HepG2 (cell line): ENCODE results near the gene AGER. TPM values are rescaled to one million over a fixed set of nuclear protein-coding genes. Genes with fewer than 3 reads are reported as not detected.

Source experiments
- GATAD1 ChIP-seq: IDR thresholded peaks from 2 replicates; pipeline ENCODE4 v1.6.1; 2016; ENCODE audit warnings: missing genetic modification reagents, missing compliant biosample characterization
- MAFF ChIP-seq: IDR thresholded peaks from 2 replicates; pipeline ENCODE4 v1.6.1; 2011; ENCODE audit warnings: low read depth, low read length, improper control_type of control experiment
- NAIF1 ChIP-seq: sonication (generic); formaldehyde crosslinking; IDR thresholded peaks from 2 replicates; pipeline ENCODE4 v1.5.0; 2020; ENCODE audit warnings: mild to moderate bottlenecking, missing genetic modification reagents, borderline replicate concordance
- NFKB2 ChIP-seq: sonication (generic); formaldehyde crosslinking; IDR thresholded peaks from 2 replicates; pipeline ENCODE4 v1.4.0; 2020; ENCODE audit warnings: missing genetic modification reagents, borderline replicate concordance
- SCMH1 ChIP-seq: sonication (generic); formaldehyde crosslinking; IDR thresholded peaks from 2 replicates; pipeline ENCODE4 v1.9.0; 2021; ENCODE audit warnings: missing genetic modification reagents, mild to moderate bottlenecking, borderline replicate concordance
- SOX13 ChIP-seq, 3 experiments: fragments of 450-650 bp in 1 of 3; sonication (generic) in 1 of 3; formaldehyde crosslinking in 1 of 3; IDR thresholded peaks in 2 of 3; conservative IDR thresholded peaks in 1 of 3; 2 replicates each; pipeline versions ENCODE4 v1.5.0 to v1.6.1; 2016 to 2020; ENCODE audit warnings: antibody characterized with exemption in 1 of 3, mild to moderate bottlenecking in 1 of 3, missing compliant biosample characterization in 1 of 3, missing genetic modification reagents in 1 of 3, moderate library complexity in 1 of 3
- U2AF1 ChIP-seq: fragments of 200-400 bp; formaldehyde crosslinking; optimal IDR thresholded peaks from 2 replicates; pipeline ENCODE3; 2017; ENCODE audit warnings: mild to moderate bottlenecking, low read depth, low read length
- ZFP62 ChIP-seq: sonication (generic); formaldehyde crosslinking; IDR thresholded peaks from 2 replicates; pipeline ENCODE4 v1.4.0; 2020; ENCODE audit warnings: missing genetic modification reagents
- ZFX ChIP-seq: sonication (generic); formaldehyde crosslinking; IDR thresholded peaks from 2 replicates; pipeline ENCODE4 v1.4.0; 2020; ENCODE audit warnings: mild to moderate bottlenecking, low read depth, missing genetic modification reagents, moderate library complexity
- ZNF652 ChIP-seq: IDR thresholded peaks from 2 replicates; pipeline ENCODE4 v1.6.1; 2016; ENCODE audit warnings: low read depth, borderline replicate concordance
- polyA plus RNA-seq, 8 experiments: library from polyadenylated mRNA; depleted of rRNA in 3 of 8; stranded (reverse) in 7 of 8; unstranded in 1 of 8; fragments of >200 nt; fragmentation: Illumina TruSeq in 4 of 8; extraction: Trizol in 4 of 8; gene quantifications; 2 replicates each; pipeline versions ENCODE4 v1.2.1 to v1.2.3, GENCODE V29; 2011 to 2016; ENCODE audit warnings: low read depth in 4 of 8, missing spikeins in 1 of 8, mixed read lengths in 1 of 8; ENCODE audit not compliant: insufficient read depth in 1 of 8
- total RNA-seq, 5 experiments: library from RNA; depleted of rRNA; stranded (reverse); fragments of >200 nt; fragmentation: Illumina TruSeq; extraction: Trizol; gene quantifications; 2 replicates each; pipeline ENCODE4 v1.2.3, GENCODE V29; 2016; ENCODE audit warnings: low read depth in 1 of 5
- TF ChIP-seq, protein P1 (sequence below): sonication (generic); formaldehyde crosslinking; IDR thresholded peaks from 2 replicates; pipeline ENCODE4 v1.5.0; 2020; ENCODE audit warnings: missing genetic modification reagents
- TF ChIP-seq, protein P2 (sequence below): sonication (generic); formaldehyde crosslinking; IDR thresholded peaks from 2 replicates; pipeline ENCODE4 v1.5.0; 2020; ENCODE audit warnings: missing genetic modification reagents
- TF ChIP-seq, protein P3 (sequence below): sonication (generic); formaldehyde crosslinking; IDR thresholded peaks from 2 replicates; pipeline ENCODE4 v1.4.0; 2020; ENCODE audit warnings: missing genetic modification reagents
- TF ChIP-seq, protein P4 (sequence below): sonication (generic); formaldehyde crosslinking; IDR thresholded peaks from 2 replicates; pipeline ENCODE4 v1.5.1; 2020; ENCODE audit warnings: missing genetic modification reagents, mild to moderate bottlenecking, borderline replicate concordance
- TF ChIP-seq, protein P5 (sequence below): IDR thresholded peaks from 2 replicates; pipeline ENCODE4 v1.6.1; 2012; ENCODE audit warnings: low read length, improper control_type of control experiment
- TF ChIP-seq, protein P6 (sequence below): IDR thresholded peaks from 2 replicates; pipeline ENCODE4 v1.6.1; 2016

The AGER gene
- total and polyA plus RNA-seq, 2 of the 13 experiments (the other 11 are each of a cell fraction or from before 2014, with no cell fraction given): 1.9 to 5.1 TPM

DNA sequence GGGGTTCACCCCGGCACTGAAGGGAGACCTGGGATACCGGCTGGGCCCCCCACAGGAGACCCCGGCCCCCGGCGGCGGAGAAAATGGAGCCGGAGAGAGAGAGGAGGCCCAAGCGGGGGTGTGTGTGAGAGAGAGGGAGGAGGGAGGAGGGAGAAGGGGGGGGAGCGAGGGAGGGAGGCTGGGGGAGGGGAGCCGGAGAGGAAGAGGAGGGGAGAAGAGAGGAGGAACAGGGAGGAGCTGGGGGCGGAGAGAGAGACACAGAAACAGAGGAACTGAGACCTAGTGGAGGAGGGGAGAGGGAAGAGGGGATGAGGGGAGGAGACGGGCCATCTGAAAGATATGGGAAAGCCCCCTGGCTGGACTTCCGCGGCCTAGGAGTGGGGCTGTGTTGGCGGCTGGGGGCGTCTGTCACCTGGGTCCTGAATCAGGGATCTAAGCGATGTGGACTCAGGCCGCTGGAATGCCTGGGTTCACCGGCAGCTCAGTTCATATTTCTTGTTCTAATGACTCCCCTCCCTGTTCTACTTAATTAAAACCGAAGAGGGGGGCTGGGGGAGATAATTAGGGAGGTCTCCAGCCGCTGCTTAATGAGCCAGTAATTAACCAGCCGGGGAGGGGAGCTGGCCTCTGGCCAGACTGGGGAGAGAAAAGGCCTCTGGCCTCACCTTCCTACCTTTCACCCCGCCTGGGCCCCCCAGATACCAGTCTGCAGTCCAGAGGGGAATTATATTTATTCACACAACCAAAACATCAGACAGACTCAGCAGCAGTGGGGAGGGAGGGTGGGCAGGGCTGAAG is 6.2 kb upstream of the AGER start, which contains the start of gene PBX2 (continued):
- TF ChIP-seq, protein P1, sequence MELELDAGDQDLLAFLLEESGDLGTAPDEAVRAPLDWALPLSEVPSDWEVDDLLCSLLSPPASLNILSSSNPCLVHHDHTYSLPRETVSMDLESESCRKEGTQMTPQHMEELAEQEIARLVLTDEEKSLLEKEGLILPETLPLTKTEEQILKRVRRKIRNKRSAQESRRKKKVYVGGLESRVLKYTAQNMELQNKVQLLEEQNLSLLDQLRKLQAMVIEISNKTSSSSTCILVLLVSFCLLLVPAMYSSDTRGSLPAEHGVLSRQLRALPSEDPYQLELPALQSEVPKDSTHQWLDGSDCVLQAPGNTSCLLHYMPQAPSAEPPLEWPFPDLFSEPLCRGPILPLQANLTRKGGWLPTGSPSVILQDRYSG: no peak
- TF ChIP-seq SCMH1 (CRISPR knock-in tag): no peak
- TF ChIP-seq, protein P2, sequence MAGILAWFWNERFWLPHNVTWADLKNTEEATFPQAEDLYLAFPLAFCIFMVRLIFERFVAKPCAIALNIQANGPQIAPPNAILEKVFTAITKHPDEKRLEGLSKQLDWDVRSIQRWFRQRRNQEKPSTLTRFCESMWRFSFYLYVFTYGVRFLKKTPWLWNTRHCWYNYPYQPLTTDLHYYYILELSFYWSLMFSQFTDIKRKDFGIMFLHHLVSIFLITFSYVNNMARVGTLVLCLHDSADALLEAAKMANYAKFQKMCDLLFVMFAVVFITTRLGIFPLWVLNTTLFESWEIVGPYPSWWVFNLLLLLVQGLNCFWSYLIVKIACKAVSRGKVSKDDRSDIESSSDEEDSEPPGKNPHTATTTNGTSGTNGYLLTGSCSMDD: no peak
- TF ChIP-seq NAIF1 (CRISPR knock-in tag): no peak
- TF ChIP-seq, protein P3, sequence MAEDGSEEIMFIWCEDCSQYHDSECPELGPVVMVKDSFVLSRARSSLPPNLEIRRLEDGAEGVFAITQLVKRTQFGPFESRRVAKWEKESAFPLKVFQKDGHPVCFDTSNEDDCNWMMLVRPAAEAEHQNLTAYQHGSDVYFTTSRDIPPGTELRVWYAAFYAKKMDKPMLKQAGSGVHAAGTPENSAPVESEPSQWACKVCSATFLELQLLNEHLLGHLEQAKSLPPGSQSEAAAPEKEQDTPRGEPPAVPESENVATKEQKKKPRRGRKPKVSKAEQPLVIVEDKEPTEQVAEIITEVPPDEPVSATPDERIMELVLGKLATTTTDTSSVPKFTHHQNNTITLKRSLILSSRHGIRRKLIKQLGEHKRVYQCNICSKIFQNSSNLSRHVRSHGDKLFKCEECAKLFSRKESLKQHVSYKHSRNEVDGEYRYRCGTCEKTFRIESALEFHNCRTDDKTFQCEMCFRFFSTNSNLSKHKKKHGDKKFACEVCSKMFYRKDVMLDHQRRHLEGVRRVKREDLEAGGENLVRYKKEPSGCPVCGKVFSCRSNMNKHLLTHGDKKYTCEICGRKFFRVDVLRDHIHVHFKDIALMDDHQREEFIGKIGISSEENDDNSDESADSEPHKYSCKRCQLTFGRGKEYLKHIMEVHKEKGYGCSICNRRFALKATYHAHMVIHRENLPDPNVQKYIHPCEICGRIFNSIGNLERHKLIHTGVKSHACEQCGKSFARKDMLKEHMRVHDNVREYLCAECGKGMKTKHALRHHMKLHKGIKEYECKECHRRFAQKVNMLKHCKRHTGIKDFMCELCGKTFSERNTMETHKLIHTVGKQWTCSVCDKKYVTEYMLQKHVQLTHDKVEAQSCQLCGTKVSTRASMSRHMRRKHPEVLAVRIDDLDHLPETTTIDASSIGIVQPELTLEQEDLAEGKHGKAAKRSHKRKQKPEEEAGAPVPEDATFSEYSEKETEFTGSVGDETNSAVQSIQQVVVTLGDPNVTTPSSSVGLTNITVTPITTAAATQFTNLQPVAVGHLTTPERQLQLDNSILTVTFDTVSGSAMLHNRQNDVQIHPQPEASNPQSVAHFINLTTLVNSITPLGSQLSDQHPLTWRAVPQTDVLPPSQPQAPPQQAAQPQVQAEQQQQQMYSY (CRISPR knock-in tag): peak; percentile 85
- peak; percentile 66; the same call in 1 of the 2 replicates for TF ChIP-seq GATAD1 (CRISPR knock-in tag)
- no peak for TF ChIP-seq SOX13 (IDR thresholded peaks at IDR 0.05)
- TF ChIP-seq SOX13 (CRISPR knock-in tag; conservative IDR thresholded peaks at IDR 0.05 in 1 of 2, IDR thresholded peaks at IDR 0.05 in 1 of 2): no peak
- TF ChIP-seq, protein P4, sequence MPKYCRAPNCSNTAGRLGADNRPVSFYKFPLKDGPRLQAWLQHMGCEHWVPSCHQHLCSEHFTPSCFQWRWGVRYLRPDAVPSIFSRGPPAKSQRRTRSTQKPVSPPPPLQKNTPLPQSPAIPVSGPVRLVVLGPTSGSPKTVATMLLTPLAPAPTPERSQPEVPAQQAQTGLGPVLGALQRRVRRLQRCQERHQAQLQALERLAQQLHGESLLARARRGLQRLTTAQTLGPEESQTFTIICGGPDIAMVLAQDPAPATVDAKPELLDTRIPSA (CRISPR knock-in tag): no peak
- no peak for TF ChIP-seq MAFF
- no peak for TF ChIP-seq ZFP62 (CRISPR knock-in tag)
- TF ChIP-seq ZNF652 (CRISPR knock-in tag): no peak
- TF ChIP-seq, protein P5, sequence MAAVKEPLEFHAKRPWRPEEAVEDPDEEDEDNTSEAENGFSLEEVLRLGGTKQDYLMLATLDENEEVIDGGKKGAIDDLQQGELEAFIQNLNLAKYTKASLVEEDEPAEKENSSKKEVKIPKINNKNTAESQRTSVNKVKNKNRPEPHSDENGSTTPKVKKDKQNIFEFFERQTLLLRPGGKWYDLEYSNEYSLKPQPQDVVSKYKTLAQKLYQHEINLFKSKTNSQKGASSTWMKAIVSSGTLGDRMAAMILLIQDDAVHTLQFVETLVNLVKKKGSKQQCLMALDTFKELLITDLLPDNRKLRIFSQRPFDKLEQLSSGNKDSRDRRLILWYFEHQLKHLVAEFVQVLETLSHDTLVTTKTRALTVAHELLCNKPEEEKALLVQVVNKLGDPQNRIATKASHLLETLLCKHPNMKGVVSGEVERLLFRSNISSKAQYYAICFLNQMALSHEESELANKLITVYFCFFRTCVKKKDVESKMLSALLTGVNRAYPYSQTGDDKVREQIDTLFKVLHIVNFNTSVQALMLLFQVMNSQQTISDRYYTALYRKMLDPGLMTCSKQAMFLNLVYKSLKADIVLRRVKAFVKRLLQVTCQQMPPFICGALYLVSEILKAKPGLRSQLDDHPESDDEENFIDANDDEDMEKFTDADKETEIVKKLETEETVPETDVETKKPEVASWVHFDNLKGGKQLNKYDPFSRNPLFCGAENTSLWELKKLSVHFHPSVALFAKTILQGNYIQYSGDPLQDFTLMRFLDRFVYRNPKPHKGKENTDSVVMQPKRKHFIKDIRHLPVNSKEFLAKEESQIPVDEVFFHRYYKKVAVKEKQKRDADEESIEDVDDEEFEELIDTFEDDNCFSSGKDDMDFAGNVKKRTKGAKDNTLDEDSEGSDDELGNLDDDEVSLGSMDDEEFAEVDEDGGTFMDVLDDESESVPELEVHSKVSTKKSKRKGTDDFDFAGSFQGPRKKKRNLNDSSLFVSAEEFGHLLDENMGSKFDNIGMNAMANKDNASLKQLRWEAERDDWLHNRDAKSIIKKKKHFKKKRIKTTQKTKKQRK: no peak
- TF ChIP-seq NFKB2 (CRISPR knock-in tag): peak; percentile 85; the same call in 1 of the 2 replicates
- TF ChIP-seq, protein P6, sequence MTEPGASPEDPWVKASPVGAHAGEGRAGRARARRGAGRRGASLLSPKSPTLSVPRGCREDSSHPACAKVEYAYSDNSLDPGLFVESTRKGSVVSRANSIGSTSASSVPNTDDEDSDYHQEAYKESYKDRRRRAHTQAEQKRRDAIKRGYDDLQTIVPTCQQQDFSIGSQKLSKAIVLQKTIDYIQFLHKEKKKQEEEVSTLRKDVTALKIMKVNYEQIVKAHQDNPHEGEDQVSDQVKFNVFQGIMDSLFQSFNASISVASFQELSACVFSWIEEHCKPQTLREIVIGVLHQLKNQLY (CRISPR knock-in tag): no peak
- TF ChIP-seq ZFX: peak; percentile 93
- TF ChIP-seq U2AF1: no peak
